NOMO-1 treated with DMSO at 0.1 percent for 48 hours (cell line): ENCODE data around the gene CCDC92.
A peak's percentile ranks its signal among the peaks of the same experiment; 100 is the strongest.

Experiments used
- DNase-seq: peaks from one replicate; lab custom pipeline; 2025; ENCODE audit not compliant: unreplicated experiment; lab: John Stamatoyannopoulos, UW

CCDC92 gene

DNA sequence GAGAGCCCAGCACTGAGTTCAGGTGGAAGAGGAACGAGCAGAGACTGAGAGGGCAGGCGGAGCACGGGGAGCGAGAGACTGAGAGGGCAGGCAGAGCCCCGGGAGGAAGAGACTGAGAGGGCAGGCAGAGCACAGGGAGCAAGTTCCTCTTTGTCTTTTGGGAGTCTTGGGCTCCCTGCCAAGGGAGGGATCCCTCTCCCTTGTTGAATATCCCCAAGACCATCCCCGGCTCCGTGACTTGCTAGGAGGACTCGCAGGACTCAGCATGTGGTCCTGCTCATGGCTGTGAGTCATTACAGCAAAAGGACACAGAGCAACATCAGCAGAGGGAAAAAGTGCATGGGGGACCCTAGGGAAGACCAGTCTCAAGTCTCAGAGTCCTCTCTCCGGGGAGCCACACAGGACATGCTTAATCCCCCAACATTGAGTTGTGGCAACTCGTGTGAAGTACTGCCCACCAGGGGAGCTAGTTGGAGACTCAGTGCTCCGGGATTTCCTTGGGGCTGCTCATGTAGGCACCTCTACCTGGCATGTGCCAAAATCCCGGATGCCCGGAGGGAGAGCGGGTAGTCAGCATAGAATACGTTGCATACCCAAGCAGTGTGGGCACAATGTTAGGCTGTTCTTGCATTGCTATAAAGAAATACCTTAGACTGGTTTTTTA, 81.0 kb downstream of the CCDC92 start:
- no peak for DNase-seq

DNA sequence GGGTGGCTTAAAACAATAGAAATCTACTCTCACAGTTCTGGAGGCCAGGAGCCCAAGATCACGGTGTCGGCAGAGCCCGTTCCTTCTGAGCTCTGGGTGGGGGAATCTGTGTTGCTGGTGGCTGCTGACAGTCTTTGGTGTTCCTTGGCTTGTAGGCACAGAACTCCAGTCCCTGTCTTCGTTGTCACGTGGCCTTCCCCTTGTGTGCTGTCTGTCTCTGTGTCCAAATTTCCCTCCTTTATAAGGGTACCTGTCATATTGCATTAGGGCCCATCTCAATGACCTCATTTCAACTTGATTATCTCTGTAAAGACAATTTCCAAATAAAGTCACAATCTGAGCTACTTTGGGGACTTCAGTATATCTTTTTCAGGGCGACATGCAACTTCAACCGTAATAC, 81.6 kb downstream of the CCDC92 start:
- DNase-seq: no peak

DNA sequence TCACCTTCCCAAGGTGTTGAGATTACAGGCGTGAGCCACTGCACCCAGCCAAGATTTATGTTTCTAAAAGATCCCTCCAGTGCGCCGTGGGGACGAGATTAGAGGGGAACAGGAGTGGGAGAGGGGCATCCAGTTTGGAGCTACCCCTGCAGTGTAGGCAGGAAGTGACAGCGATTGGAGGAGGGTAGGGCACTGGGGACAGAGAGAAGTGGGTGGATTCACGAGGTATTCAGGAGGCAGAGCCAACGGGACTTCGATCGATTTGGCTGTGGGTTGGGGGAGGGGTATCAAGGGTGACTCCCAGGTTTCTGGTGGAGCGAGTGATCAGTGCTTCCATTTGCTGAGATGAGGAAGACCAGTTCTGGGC, 82.1 kb downstream of the CCDC92 start:
- no peak for DNase-seq

DNA sequence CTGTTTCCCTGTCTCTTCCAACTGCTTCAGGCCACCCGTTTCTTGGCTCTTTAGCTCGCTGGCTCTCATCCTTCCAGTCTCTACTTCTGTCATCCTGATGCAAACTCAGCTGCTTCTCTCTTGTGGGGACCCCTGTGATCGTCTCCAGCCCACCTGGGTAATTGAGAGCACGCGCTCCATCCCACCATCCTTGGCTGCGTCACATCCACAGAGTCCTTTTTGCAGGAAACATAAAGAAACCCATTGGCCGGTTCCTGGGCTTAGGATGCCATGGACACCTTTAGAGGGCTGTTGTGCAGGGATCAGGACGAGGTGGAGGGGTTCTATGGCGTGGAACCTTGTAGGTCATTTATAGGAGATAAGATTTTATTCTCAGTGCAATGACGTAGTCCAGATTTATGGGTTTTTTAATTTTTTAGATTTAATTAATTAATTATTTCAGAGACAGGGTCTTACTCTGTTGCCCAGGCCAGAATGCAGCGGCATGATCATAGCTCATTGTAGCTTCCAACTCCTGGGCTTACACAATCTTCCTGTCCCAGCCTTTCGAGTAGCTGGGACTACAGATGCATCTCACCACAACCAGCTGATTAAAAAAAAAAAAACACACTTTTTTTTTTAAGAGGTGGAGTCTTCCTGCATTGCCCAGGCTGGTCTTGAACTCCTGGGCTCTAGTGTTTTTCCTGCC, 82.6 kb downstream of the CCDC92 start:
- DNase-seq: peak; percentile 18

DNA sequence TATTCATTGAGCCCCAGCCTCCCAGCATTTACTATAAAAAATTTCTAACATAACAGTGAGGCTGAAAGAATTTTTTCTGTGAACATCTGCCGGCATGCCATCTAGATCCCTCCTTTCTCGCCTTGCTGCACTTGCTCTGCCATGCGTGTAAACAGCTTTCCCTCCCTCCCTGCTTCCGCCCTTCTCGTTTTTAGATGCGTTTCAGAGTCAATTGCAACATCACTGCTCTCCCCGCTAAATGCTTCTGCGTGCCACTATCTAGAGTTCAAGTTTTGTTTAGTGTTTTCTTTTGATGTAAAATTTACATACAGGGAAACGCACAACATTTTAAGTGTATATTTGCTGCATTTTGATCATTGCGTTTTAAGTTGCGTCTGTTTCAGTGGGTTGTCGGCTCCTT, 83.6 kb downstream of the CCDC92 start:
- DNase-seq: peak; percentile 65

DNA sequence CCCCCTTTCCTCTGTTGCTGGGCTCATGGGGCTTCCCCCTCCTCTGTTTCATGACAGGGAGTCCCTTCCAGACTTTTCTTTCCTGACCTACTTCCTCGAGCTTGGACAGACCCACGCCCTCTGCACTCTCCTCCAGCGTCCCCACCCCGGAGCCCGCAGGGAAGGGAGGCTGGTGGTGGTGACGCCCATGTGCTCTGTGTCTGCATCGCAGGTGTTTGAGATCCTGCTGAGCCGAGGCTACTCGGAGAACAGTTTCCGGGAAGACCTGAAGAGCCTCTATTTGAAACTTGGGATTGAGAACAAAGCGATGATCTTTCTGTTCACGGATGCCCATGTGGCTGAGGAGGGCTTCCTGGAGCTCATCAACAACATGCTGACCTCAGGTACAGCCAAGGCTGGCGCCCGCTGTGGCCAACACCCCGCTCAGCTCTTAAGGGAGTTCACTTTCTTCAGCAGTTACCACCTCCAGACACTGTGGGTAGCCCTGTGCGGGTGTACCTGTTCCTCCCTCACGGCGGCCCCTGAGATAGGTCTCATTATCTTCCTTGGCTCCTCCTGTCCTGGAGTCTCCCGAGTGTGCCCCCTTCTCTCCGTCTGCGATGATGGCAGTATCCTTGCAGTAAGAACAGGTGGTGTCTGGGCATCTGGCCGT, 85.6 kb downstream of the CCDC92 start:
- DNase-seq: no peak

DNA sequence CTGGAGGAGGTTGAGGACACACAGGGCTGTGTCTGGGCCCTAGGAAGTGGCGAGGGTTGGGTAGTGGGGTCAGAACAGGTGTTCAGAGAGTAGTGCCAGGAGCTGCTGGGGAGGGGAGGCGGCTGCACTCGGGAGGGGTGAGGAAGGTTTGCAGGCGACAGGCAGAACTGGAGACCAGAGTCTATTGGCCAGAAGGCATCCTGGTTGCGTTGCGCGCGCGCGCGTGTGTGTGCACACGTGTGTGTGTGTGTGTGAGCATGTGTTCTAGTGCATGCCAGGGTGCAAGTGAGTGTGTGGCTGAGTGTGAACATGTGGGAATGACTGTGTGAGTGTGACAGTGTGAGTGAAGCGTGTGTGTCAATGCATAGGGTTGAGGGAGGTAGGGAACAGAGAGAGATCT, 86.4 kb downstream of the CCDC92 start:
- DNase-seq: no peak
